H9 (cell line): ENCODE data around the gene ADGRA1. TPM values are rescaled to one million over a fixed set of nuclear protein-coding genes. Genes with fewer than 3 reads are reported as not detected.
A peak's percentile ranks its signal among the peaks of the same experiment; 100 is the strongest.

Experiments
- DNase-seq: peaks from one replicate; pipeline ENCODE4 v3.0.0-alpha.2; 2017
- H2AFZ ChIP-seq: one replicate; pipeline ENCODE4 v1.6.1; 2013; ENCODE audit warnings: mild to moderate bottlenecking, low read length, control low read depth, moderate library complexity
- H2AK5ac ChIP-seq: 2 replicates; pipeline ENCODE4 v1.6.1; 2013; ENCODE audit warnings: low read length, control low read depth, mixed read lengths; ENCODE audit not compliant: insufficient read length
- H2BK120ac ChIP-seq: one replicate; pipeline ENCODE4 v1.6.1; 2013; ENCODE audit warnings: low read depth, mild to moderate bottlenecking, low read length, control low read depth, inconsistent platforms; ENCODE audit not compliant: poor library complexity, severe bottlenecking
- H2BK12ac ChIP-seq: 2 replicates; pipeline ENCODE4 v1.6.1; 2013; ENCODE audit warnings: low read length, control low read depth, mixed read lengths, low read depth; ENCODE audit not compliant: insufficient read length
- H2BK15ac ChIP-seq: 2 replicates; pipeline ENCODE4 v1.6.1; 2013; ENCODE audit warnings: low read depth, low read length, control low read depth
- H2BK20ac ChIP-seq: one replicate; pipeline ENCODE4 v1.6.1; 2013; ENCODE audit warnings: low read depth, mild to moderate bottlenecking, low read length, control low read depth, inconsistent platforms; ENCODE audit not compliant: poor library complexity, severe bottlenecking
- H2BK5ac ChIP-seq: 2 replicates; pipeline ENCODE4 v1.6.1; 2013; ENCODE audit warnings: low read length, control low read depth, mixed read lengths; ENCODE audit not compliant: insufficient read length
- H3K14ac ChIP-seq: 2 replicates; pipeline ENCODE4 v1.6.1; 2013; ENCODE audit warnings: low read length, control low read depth; ENCODE audit not compliant: insufficient read depth
- H3K18ac ChIP-seq: 2 replicates; pipeline ENCODE4 v1.6.1; 2013; ENCODE audit warnings: low read depth, mild to moderate bottlenecking, mixed read lengths, low read length, control low read depth; ENCODE audit not compliant: insufficient read length
- H3K23ac ChIP-seq: 2 replicates; pipeline ENCODE4 v1.6.1; 2013; ENCODE audit warnings: low read length, control low read depth, mixed read lengths, low read depth; ENCODE audit not compliant: insufficient read length
- H3K23me2 ChIP-seq: 2 replicates; pipeline ENCODE4 v1.6.1; 2013; ENCODE audit warnings: low read depth, mild to moderate bottlenecking, mixed read lengths, low read length, control low read depth; ENCODE audit not compliant: insufficient read length, poor library complexity, severe bottlenecking
- H3K27ac ChIP-seq: 2 replicates; pipeline ENCODE4 v1.5.1; 2013; ENCODE audit warnings: low read length, control low read depth, mixed read lengths, low read depth; ENCODE audit not compliant: insufficient read length
- H3K27me3 ChIP-seq: 2 replicates; pipeline ENCODE4 v1.6.1; 2013; ENCODE audit warnings: low read length, control low read depth, inconsistent platforms; ENCODE audit not compliant: insufficient read depth
- H3K4ac ChIP-seq: 2 replicates; pipeline ENCODE4 v1.6.1; 2013; ENCODE audit warnings: low read depth, mild to moderate bottlenecking, control low read depth, inconsistent platforms, low read length, moderate library complexity
- H3K4me1 ChIP-seq: 2 replicates; pipeline ENCODE4 v1.6.1; 2013; ENCODE audit warnings: low read length, control low read depth, inconsistent platforms; ENCODE audit not compliant: insufficient read depth
- H3K4me2 ChIP-seq: 2 replicates; pipeline ENCODE4 v1.6.1; 2013; ENCODE audit warnings: low read length, control low read depth, mixed read lengths; ENCODE audit not compliant: insufficient read length, insufficient read depth
- H3K56ac ChIP-seq: 2 replicates; pipeline ENCODE4 v1.6.1; 2013; ENCODE audit warnings: low read depth, mild to moderate bottlenecking, mixed read lengths, low read length, control low read depth; ENCODE audit not compliant: insufficient read length
- H3K79me1 ChIP-seq: 2 replicates; pipeline ENCODE4 v1.6.1; 2013; ENCODE audit warnings: low read depth, mild to moderate bottlenecking, moderate library complexity, low read length, control low read depth, inconsistent platforms; ENCODE audit not compliant: insufficient read depth, poor library complexity, severe bottlenecking
- H3K79me2 ChIP-seq: 2 replicates; pipeline ENCODE4 v1.6.1; 2013; ENCODE audit warnings: low read length, control low read depth, inconsistent platforms; ENCODE audit not compliant: insufficient read depth
- H3K9ac ChIP-seq: 2 replicates; pipeline ENCODE4 v1.6.1; 2013; ENCODE audit warnings: low read length, control low read depth, mixed read lengths; ENCODE audit not compliant: insufficient read length; ENCODE audit errors: extremely low read depth
- H3K9me3 ChIP-seq: one replicate; pipeline ENCODE4 v1.6.1; 2013; ENCODE audit warnings: low read depth, low read length, inconsistent platforms; ENCODE audit not compliant: control insufficient read depth
- H3T11ph ChIP-seq: one replicate; pipeline ENCODE4 v1.6.1; 2013; ENCODE audit warnings: mild to moderate bottlenecking, low read length, control low read depth, inconsistent platforms
- H4K20me1 ChIP-seq: one replicate; pipeline ENCODE4 v1.6.1; 2013; ENCODE audit not compliant: control insufficient read depth, insufficient read length, insufficient read depth
- H4K5ac ChIP-seq: 2 replicates; pipeline ENCODE4 v1.6.1; 2013; ENCODE audit warnings: low read depth, mild to moderate bottlenecking, mixed read lengths, low read length, control low read depth; ENCODE audit not compliant: insufficient read length
- H4K8ac ChIP-seq: replicated peaks from 2 replicates; pipeline ENCODE4 v1.6.1; 2013; ENCODE audit warnings: low read length, control low read depth, mixed read lengths, low read depth; ENCODE audit not compliant: insufficient read length
- H4K91ac ChIP-seq: 2 replicates; pipeline ENCODE4 v1.6.1; 2013; ENCODE audit warnings: low read depth, mild to moderate bottlenecking, moderate library complexity, mixed read lengths, low read length, control low read depth; ENCODE audit not compliant: insufficient read length
- H3K27ac Mint-ChIP-seq, 3 experiments: 2 replicates in 2 of 3; 3 replicates in 1 of 3; pipeline ENCODE4 v1.8.0; 2020 to 2021; ENCODE audit warnings: mixed read lengths in 3 of 3, mild to moderate bottlenecking in 1 of 3, moderate library complexity in 1 of 3
- H3K27me3 Mint-ChIP-seq: 2 replicates; pipeline ENCODE4 v1.8.0; 2021; ENCODE audit warnings: low read depth, mild to moderate bottlenecking, moderate library complexity, mixed read lengths
- H3K36me3 Mint-ChIP-seq, 3 experiments: 2 replicates in 2 of 3; 3 replicates in 1 of 3; pipeline ENCODE4 v1.8.0; 2020 to 2021; ENCODE audit warnings: low read depth in 3 of 3, mixed read lengths in 3 of 3; ENCODE audit not compliant: insufficient read depth in 1 of 3
- H3K4me1 Mint-ChIP-seq, 2 experiments: 2 replicates each; pipeline ENCODE4 v1.8.0; 2020; ENCODE audit warnings: mixed read lengths in 2 of 2
- H3K4me3 Mint-ChIP-seq, 2 experiments: 2 replicates in 1 of 2; 3 replicates in 1 of 2; pipeline ENCODE4 v1.8.0; 2020 to 2021; ENCODE audit warnings: mild to moderate bottlenecking in 2 of 2, mixed read lengths in 2 of 2, moderate library complexity in 1 of 2
- H3K9me3 Mint-ChIP-seq, 2 experiments: 2 replicates in 1 of 2; 3 replicates in 1 of 2; pipeline ENCODE4 v1.8.0; 2020; ENCODE audit warnings: mild to moderate bottlenecking in 2 of 2, mixed read lengths in 2 of 2, moderate library complexity in 1 of 2
- WGBS: extraction: QIAGEN DNeasy Blood & Tissue Kit; methylation state at CpG from one replicate; pipeline ENCODE4 v1.1.7; 2013; ENCODE audit warnings: missing lambda C conversion rate, low lambda C conversion rate, mixed read lengths; ENCODE audit not compliant: insufficient read length; ENCODE audit errors: extremely low coverage; 5-methylcytosine and 5-hydroxymethylcytosine counted together
- total RNA-seq: library from RNA; stranded (reverse); gene quantifications from 2 replicates; pipeline ENCODE4 v1.2.1, GENCODE V29; 2021
- TF ChIP-seq, protein P1 (sequence below): fragments of 200-600 bp; sonication (generic); conservative IDR thresholded peaks from 3 replicates; pipeline ENCODE4 v1.8.0; 2021; ENCODE audit warnings: antibody characterized with exemption, mild to moderate bottlenecking

Gene ADGRA1
- total RNA-seq, 1 experiment from 2014 or later: 0.11 TPM

DNA sequence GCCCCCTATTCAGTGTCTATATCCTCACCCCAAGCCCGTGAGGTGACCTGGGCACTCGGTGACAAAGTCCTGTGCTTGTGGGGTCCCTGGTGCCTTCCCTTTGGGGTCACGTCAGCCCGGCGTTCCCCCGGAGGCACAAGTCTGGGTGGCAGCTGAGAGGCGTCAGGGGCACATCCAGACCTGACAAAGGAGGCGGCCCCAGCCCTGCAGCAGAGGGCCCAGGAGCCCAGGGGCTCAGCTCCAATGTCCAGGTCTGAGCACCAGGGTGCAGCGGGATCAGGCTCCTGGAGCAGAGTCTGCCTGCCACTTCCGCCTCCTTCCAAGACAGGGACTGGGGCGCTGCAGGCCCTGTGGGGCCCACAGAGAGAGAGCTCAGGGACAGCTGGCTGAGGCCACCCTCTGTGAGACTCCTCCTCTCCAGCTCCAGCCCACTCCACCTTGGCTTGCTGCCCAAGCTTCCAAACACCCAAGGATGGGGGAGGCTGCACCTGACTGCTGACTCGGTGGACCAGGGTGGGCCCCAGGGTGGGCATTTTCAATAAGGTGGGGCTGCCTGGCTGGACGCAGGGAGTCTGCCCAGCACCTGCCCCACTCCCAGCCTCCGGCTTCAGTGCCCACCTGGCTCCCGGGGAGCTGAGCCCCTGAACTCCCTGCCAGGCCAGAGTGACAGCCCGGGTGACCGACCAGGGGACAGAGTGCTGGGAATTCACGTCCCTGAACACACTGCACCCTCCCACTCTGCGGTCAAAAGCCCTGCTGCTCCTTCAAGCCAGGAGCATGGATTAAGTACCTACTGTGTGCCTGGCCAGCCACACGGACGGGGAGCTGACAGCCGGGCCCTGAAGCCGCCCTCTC, 71.3 kb downstream of the ADGRA1 start:
- H2BK15ac ChIP-seq: no peak overlapping the region
- H3K14ac ChIP-seq: no peak overlapping the region
- H3K56ac ChIP-seq: no peak overlapping the region
- Mint-ChIP-seq H3K9me3 (peaks cover 3 to 4% of the 10 kb centered on the region in 2 experiments; a peak in 1 of 5 replicates), H3K27me3 (peaks cover 3% of the 10 kb centered on the region), H3K4me1 (peaks cover 26 to 33% of the 10 kb centered on the region in 2 experiments), H3K36me3 (peaks cover 7 to 13% (median 9%) of the 10 kb centered on the region in 3 experiments; a peak in 6 of 7 replicates), H3K4me3 (peak overlapping the region; percentile 45 to 74), H3K27ac (no peak overlapping the region; a peak in 1 of 7 replicates)
- no peak overlapping the region for H2AFZ ChIP-seq
- no peaks in the 10 kb centered on the region for H3K79me2 ChIP-seq
- H2BK5ac ChIP-seq: no peak overlapping the region
- no peak overlapping the region for H3K27ac ChIP-seq
- DNase-seq: peak; percentile 71
- H3K4me1 ChIP-seq: no peaks in the 10 kb centered on the region; the same call in 1 of the 2 replicates
- no peak overlapping the region for H3T11ph ChIP-seq
- no CpG with 5 or more reads among the region's 23 CpGs for WGBS
- H4K5ac ChIP-seq: no peak overlapping the region
- H3K23ac ChIP-seq: no peak overlapping the region
- H3K4me2 ChIP-seq: no peak overlapping the region
- H3K18ac ChIP-seq: no peak overlapping the region
- no peaks in the 10 kb centered on the region for H4K20me1 ChIP-seq
- H3K79me1 ChIP-seq: no peaks in the 10 kb centered on the region
- H2BK20ac ChIP-seq: no peak overlapping the region
- H2BK120ac ChIP-seq: no peak overlapping the region
- no peak overlapping the region for H3K9ac ChIP-seq
- no peak overlapping the region for H4K91ac ChIP-seq
- H3K27me3 ChIP-seq: no peaks in the 10 kb centered on the region
- no peak overlapping the region for H3K4ac ChIP-seq
- H3K23me2 ChIP-seq: peaks cover 10% of the 10 kb centered on the region
- H4K8ac ChIP-seq: no peak overlapping the region
- H3K9me3 ChIP-seq: no peaks in the 10 kb centered on the region
- TF ChIP-seq, protein P1, sequence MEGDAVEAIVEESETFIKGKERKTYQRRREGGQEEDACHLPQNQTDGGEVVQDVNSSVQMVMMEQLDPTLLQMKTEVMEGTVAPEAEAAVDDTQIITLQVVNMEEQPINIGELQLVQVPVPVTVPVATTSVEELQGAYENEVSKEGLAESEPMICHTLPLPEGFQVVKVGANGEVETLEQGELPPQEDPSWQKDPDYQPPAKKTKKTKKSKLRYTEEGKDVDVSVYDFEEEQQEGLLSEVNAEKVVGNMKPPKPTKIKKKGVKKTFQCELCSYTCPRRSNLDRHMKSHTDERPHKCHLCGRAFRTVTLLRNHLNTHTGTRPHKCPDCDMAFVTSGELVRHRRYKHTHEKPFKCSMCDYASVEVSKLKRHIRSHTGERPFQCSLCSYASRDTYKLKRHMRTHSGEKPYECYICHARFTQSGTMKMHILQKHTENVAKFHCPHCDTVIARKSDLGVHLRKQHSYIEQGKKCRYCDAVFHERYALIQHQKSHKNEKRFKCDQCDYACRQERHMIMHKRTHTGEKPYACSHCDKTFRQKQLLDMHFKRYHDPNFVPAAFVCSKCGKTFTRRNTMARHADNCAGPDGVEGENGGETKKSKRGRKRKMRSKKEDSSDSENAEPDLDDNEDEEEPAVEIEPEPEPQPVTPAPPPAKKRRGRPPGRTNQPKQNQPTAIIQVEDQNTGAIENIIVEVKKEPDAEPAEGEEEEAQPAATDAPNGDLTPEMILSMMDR: 0 out of 3 replicates have a peak, but pooled peaks have one; percentile 19
- H2BK12ac ChIP-seq: no peak overlapping the region
- no peak overlapping the region for H2AK5ac ChIP-seq
